ENCODE results near the gene CACNA1S. TPM values are rescaled to one million over a fixed set of nuclear protein-coding genes. Genes with fewer than 3 reads are reported as not detected.

The CACNA1S gene
- total and polyA plus RNA-seq, 7 donors: 0.01 TPM; not detected in 6

GRCh38 chr1:201017828-201018163 is 94.4 kb downstream of the CACNA1S start:
- H3K4me1 ChIP-seq: peaks cover 0 to 17% (median 13%) of the 10 kb centered on the region in 4 donors
- intact Hi-C loops (cut with DNase I): no loop called here

GRCh38 chr1:201016943-201017827 is 95.0 kb downstream of the CACNA1S start:
- intact Hi-C loops (cut with DNase I): no loop called here

More at GRCh38 chr1:201017828-201018163, 94.4 kb downstream of the CACNA1S start:
- no peak for TF ChIP-seq EP300 (IDR thresholded peaks at IDR 0.05)
- no peak for TF ChIP-seq POLR2AphosphoS5 (IDR thresholded peaks at IDR 0.05)
- TF ChIP-seq CTCF (IDR thresholded peaks at IDR 0.05): no peak
- TF ChIP-seq POLR2A (IDR thresholded peaks at IDR 0.05): no peak
- Histone ChIP-seq H3K27me3 (peaks cover 0 to 41% (median 0%) of the 10 kb centered on the region in 3 donors), H3K27ac (no peak overlapping the region), H3K36me3 (no peaks in the 10 kb centered on the region), H3K9me3 (no peaks in the 10 kb centered on the region), H3K4me3 (no peak overlapping the region)
- DNase-seq: no peak
- WGBS, 2 donors: 77 to 82% methylated on average over 2 of the region's 2 CpGs

GRCh38 chr1:201016211-201016651 is 96.0 kb downstream of the CACNA1S start:
- H3K9me3 ChIP-seq: no peaks in the 10 kb centered on the region

More at GRCh38 chr1:201016943-201017827, 95.0 kb downstream of the CACNA1S start:
- Histone ChIP-seq H3K4me1 (peaks cover 0 to 11% (median 7%) of the 10 kb centered on the region in 4 donors), H3K9me3 (no peaks in the 10 kb centered on the region), H3K27me3 (peaks cover 0 to 37% (median 0%) of the 10 kb centered on the region in 3 donors), H3K27ac (no peak overlapping the region), H3K36me3 (no peaks in the 10 kb centered on the region), H3K4me3 (no peak overlapping the region)
- DNase-seq: no peak
- WGBS, 2 donors: 77 to 92% methylated on average over 9 of the region's 9 CpGs
- TF ChIP-seq POLR2AphosphoS5 (IDR thresholded peaks at IDR 0.05) (no peak), CTCF (IDR thresholded peaks at IDR 0.05) (no peak), EP300 (IDR thresholded peaks at IDR 0.05) (no peak), POLR2A (IDR thresholded peaks at IDR 0.05) (no peak)

GRCh38 chr1:201015551-201016091 is 96.6 kb downstream of the CACNA1S start:
- DNase-seq: no peak
- no peaks in the 10 kb centered on the region for H3K9me3 ChIP-seq
- no peak overlapping the region for H3K4me3 ChIP-seq
- TF ChIP-seq CTCF (IDR thresholded peaks at IDR 0.05) (no peak), POLR2AphosphoS5 (IDR thresholded peaks at IDR 0.05) (no peak), POLR2A (IDR thresholded peaks at IDR 0.05) (no peak), EP300 (IDR thresholded peaks at IDR 0.05) (no peak)
- intact Hi-C loops (cut with DNase I): no loop called here
- peaks cover 0 to 30% (median 6%) of the 10 kb centered on the region in 3 donors for H3K27me3 ChIP-seq
- H3K4me1 ChIP-seq: peaks cover 0 to 11% (median 6%) of the 10 kb centered on the region in 4 donors
- 48 to 60% methylated on average over 5 of the region's 5 CpGs for WGBS, 2 donors
- no peaks in the 10 kb centered on the region for H3K36me3 ChIP-seq
- no peak overlapping the region for H3K27ac ChIP-seq

More at GRCh38 chr1:201016211-201016651, 96.0 kb downstream of the CACNA1S start:
- Histone ChIP-seq H3K36me3 (no peaks in the 10 kb centered on the region), H3K4me3 (no peak overlapping the region), H3K27me3 (peaks cover 0 to 36% (median 6%) of the 10 kb centered on the region in 3 donors), H3K4me1 (peaks cover 0 to 11% (median 6%) of the 10 kb centered on the region in 4 donors), H3K27ac (no peak overlapping the region)
- TF ChIP-seq POLR2AphosphoS5 (IDR thresholded peaks at IDR 0.05) (no peak), EP300 (IDR thresholded peaks at IDR 0.05) (no peak), POLR2A (IDR thresholded peaks at IDR 0.05) (no peak), CTCF (IDR thresholded peaks at IDR 0.05) (no peak)
- WGBS, 2 donors: 6 to 37% methylated on average over 10 of the region's 10 CpGs
- intact Hi-C loops (cut with DNase I): no loop called here
- no peak for DNase-seq

Data from sigmoid colon (tissue), 7 donors.